HEK293 (cell line): ENCODE data around the gene MT1HL1.

ENCODE experiments used
- CTCF ChIA-PET: fragments of 350-600 bp; formaldehyde crosslinking; extraction: SDS; loops from one replicate; lab custom pipeline; 2021; ENCODE audit warnings: antibody characterized with exemption; lab: Yijun Ruan, JAX
- POLR2A ChIA-PET: fragments of 300-600 bp; formaldehyde crosslinking; extraction: SDS; loops from one replicate; lab custom pipeline; 2020; ENCODE audit warnings: antibody characterized with exemption, inconsistent platforms; lab: Yijun Ruan, JAX
- H3K27ac ChIP-seq: fragments of 200-500 bp; sonication (Bioruptor generic); 2 replicates; pipeline ENCODE4 v1.5.1; 2014; ENCODE audit warnings: low read depth, low read length, control low read depth, inconsistent platforms; ENCODE audit errors: extremely low read depth
- H3K36me3 ChIP-seq, 2 experiments: fragments of 200-500 bp in 1 of 2; sonication (Bioruptor generic) in 1 of 2; 1 replicate in 1 of 2; 2 replicates in 1 of 2; pipeline ENCODE4 v1.5.1; 2014 to 2017; ENCODE audit warnings: inconsistent platforms in 2 of 2, low read length in 2 of 2; ENCODE audit not compliant: control insufficient read depth in 2 of 2, insufficient read depth in 1 of 2
- H3K4me1 ChIP-seq: fragments of 200-500 bp; sonication (Bioruptor generic); 2 replicates; pipeline ENCODE4 v1.5.1; 2014; ENCODE audit warnings: mild to moderate bottlenecking, low read length, inconsistent platforms; ENCODE audit not compliant: control insufficient read depth, insufficient read depth
- H3K4me3 ChIP-seq: 2 replicates; pipeline ENCODE4 v1.5.1; 2011; ENCODE audit warnings: low read depth, mild to moderate bottlenecking, control low read depth, low read length, moderate library complexity
- H3K9me3 ChIP-seq: fragments of 200-500 bp; sonication (Bioruptor generic); 2 replicates; pipeline ENCODE4 v1.5.1; 2014; ENCODE audit warnings: low read depth, low read length, inconsistent platforms; ENCODE audit not compliant: control insufficient read depth, insufficient read depth
- FEZF1 ChIP-seq: fragments of 450-650 bp; formaldehyde crosslinking; IDR thresholded peaks from 2 replicates; pipeline ENCODE4 v1.5.1; 2016; ENCODE audit warnings: missing biosample characterization, missing genetic modification characterization
- HIC1 ChIP-seq: fragments of 450-650 bp; formaldehyde crosslinking; IDR thresholded peaks from 2 replicates; pipeline ENCODE4 v1.5.1; 2016; ENCODE audit warnings: missing biosample characterization, missing genetic modification characterization
- KLF9 ChIP-seq: fragments of 450-650 bp; formaldehyde crosslinking; IDR thresholded peaks from 2 replicates; pipeline ENCODE4 v1.5.1; 2016; ENCODE audit warnings: missing biosample characterization, missing genetic modification characterization, low read depth
- OSR2 ChIP-seq: fragments of 450-650 bp; formaldehyde crosslinking; IDR thresholded peaks from 2 replicates; pipeline ENCODE4 v1.5.1; 2016; ENCODE audit warnings: missing biosample characterization, missing genetic modification characterization
- PRDM10 ChIP-seq: fragments of 450-650 bp; formaldehyde crosslinking; IDR thresholded peaks from 2 replicates; pipeline ENCODE4 v1.5.1; 2016; ENCODE audit warnings: missing biosample characterization, missing genetic modification characterization
- ZEB2 ChIP-seq: fragments of 450-650 bp; formaldehyde crosslinking; IDR thresholded peaks from 2 replicates; pipeline ENCODE4 v1.5.1; 2016; ENCODE audit warnings: missing biosample characterization, missing genetic modification characterization
- ZNF148 ChIP-seq: fragments of 450-650 bp; formaldehyde crosslinking; IDR thresholded peaks from 2 replicates; pipeline ENCODE4 v1.5.0; 2017; ENCODE audit warnings: missing biosample characterization, missing genetic modification characterization, borderline replicate concordance
- ZNF18 ChIP-seq: fragments of 450-650 bp; formaldehyde crosslinking; IDR thresholded peaks from 2 replicates; pipeline ENCODE4 v1.5.1; 2016; ENCODE audit warnings: missing biosample characterization, missing genetic modification characterization
- ZNF311 ChIP-seq: fragments of 450-650 bp; formaldehyde crosslinking; IDR thresholded peaks from 2 replicates; pipeline ENCODE4 v1.5.1; 2017; ENCODE audit warnings: missing biosample characterization, missing genetic modification characterization, borderline replicate concordance
- ZNF324 ChIP-seq: fragments of 450-650 bp; formaldehyde crosslinking; IDR thresholded peaks from 2 replicates; pipeline ENCODE4 v1.5.1; 2016; ENCODE audit warnings: missing biosample characterization, missing genetic modification characterization
- ZNF560 ChIP-seq: fragments of 450-650 bp; formaldehyde crosslinking; IDR thresholded peaks from 2 replicates; pipeline ENCODE4 v1.5.1; 2017; ENCODE audit warnings: missing biosample characterization, missing genetic modification characterization, borderline replicate concordance
- ZNF629 ChIP-seq: fragments of 450-650 bp; formaldehyde crosslinking; IDR thresholded peaks from 2 replicates; pipeline ENCODE4 v1.5.1; 2017; ENCODE audit warnings: missing biosample characterization, missing genetic modification characterization
- TF ChIP-seq, protein P1 (sequence below): fragments of 450-650 bp; formaldehyde crosslinking; IDR thresholded peaks from 2 replicates; pipeline ENCODE4 v1.5.1; 2017; ENCODE audit warnings: missing biosample characterization, missing genetic modification characterization
- TF ChIP-seq, protein P2 (sequence below): fragments of 450-650 bp; IDR thresholded peaks from 2 replicates; pipeline ENCODE4 v1.5.1; 2018; ENCODE audit warnings: missing biosample characterization, missing genetic modification characterization

Gene MT1HL1

GRCh38 chr1:237009611-237010010 lies 5.4 kb upstream of the MT1HL1 start:
- TF ChIP-seq ZNF324 (tag by site-specific recombination) (no peak), OSR2 (tag by site-specific recombination) (no peak), ZEB2 (tag by site-specific recombination) (no peak), ZNF311 (tag by site-specific recombination) (no peak), PRDM10 (tag by site-specific recombination) (no peak), FEZF1 (no peak), KLF9 (tag by site-specific recombination) (no peak), ZNF148 (tag by site-specific recombination) (no peak), HIC1 (tag by site-specific recombination) (no peak), ZNF560 (no peak), ZNF18 (tag by site-specific recombination) (no peak), ZNF629 (no peak)
- TF ChIP-seq, protein P1, sequence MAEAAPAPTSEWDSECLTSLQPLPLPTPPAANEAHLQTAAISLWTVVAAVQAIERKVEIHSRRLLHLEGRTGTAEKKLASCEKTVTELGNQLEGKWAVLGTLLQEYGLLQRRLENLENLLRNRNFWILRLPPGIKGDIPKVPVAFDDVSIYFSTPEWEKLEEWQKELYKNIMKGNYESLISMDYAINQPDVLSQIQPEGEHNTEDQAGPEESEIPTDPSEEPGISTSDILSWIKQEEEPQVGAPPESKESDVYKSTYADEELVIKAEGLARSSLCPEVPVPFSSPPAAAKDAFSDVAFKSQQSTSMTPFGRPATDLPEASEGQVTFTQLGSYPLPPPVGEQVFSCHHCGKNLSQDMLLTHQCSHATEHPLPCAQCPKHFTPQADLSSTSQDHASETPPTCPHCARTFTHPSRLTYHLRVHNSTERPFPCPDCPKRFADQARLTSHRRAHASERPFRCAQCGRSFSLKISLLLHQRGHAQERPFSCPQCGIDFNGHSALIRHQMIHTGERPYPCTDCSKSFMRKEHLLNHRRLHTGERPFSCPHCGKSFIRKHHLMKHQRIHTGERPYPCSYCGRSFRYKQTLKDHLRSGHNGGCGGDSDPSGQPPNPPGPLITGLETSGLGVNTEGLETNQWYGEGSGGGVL (tag by site-specific recombination) = no peak
- TF ChIP-seq, protein P2, sequence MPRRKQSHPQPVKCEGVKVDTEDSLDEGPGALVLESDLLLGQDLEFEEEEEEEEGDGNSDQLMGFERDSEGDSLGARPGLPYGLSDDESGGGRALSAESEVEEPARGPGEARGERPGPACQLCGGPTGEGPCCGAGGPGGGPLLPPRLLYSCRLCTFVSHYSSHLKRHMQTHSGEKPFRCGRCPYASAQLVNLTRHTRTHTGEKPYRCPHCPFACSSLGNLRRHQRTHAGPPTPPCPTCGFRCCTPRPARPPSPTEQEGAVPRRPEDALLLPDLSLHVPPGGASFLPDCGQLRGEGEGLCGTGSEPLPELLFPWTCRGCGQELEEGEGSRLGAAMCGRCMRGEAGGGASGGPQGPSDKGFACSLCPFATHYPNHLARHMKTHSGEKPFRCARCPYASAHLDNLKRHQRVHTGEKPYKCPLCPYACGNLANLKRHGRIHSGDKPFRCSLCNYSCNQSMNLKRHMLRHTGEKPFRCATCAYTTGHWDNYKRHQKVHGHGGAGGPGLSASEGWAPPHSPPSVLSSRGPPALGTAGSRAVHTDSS = no peak
- Histone ChIP-seq H3K4me1 (peaks cover 12% of the 10 kb centered on the region), H3K9me3 (no peaks in the 10 kb centered on the region), H3K4me3 (no peak overlapping the region), H3K27ac (no peak overlapping the region), H3K36me3 (no peaks in the 10 kb centered on the region)
- ChIA-PET POLR2A (interaction anchor here (0.6 to 1.3 kb wide), 2 partner anchors 32 to 36 kb away, joined by 4 to 9 read pairs; partner anchors contain the start of gene RYR2), CTCF (no interaction called here)
